Adrenal gland (tissue), 12 donors: Measurements from ENCODE around the gene PTTG2. TPM values are rescaled to one million over a fixed set of nuclear protein-coding genes. Genes with fewer than 3 reads are reported as not detected.

Source experiments
- DNase-seq, 7 donors: peaks; one replicate each; pipeline ENCODE4 v3.0.0-alpha.2; 2019 to 2020
- H3K27ac ChIP-seq, 5 donors: fragments of 200-600 bp; sonication (generic) in 4 of 5; 1 replicate in 3 of 5; 2 replicates in 2 of 5; pipeline versions ENCODE4 v1.5.1 to v1.8.0; 2016 to 2020; ENCODE audit warnings: mild to moderate bottlenecking in 1 of 5
- H3K27me3 ChIP-seq: fragments of 200-600 bp; 2 replicates; pipeline ENCODE4 v1.8.0; 2021
- H3K36me3 ChIP-seq, 2 donors: fragments of 200-600 bp; replicated peaks in 1 of 2; 1 replicate in 1 of 2; 2 replicates in 1 of 2; pipeline versions ENCODE4 v1.5.1 to v1.8.0; 2018 to 2022
- H3K4me1 ChIP-seq, 2 donors: fragments of 200-600 bp; replicated peaks in 1 of 2; 1 replicate in 1 of 2; 2 replicates in 1 of 2; pipeline versions ENCODE4 v1.5.1 to v1.8.0; 2018 to 2021
- H3K4me3 ChIP-seq, 4 donors: fragments of 200-600 bp; sonication (generic) in 3 of 4; one replicate each; pipeline ENCODE4 v1.5.1; 2016 to 2018
- H3K9me3 ChIP-seq, 3 donors: fragments of 200-600 bp; sonication (generic) in 1 of 3; replicated peaks in 1 of 3; 1 replicate in 2 of 3; 2 replicates in 1 of 3; pipeline versions ENCODE4 v1.5.1 to v1.8.0; 2016 to 2021
- POLR2A ChIP-seq, 2 donors: fragments of 450-650 bp; IDR thresholded peaks; one replicate each; pipeline ENCODE4 v1.6.1; 2017; ENCODE audit warnings: antibody characterized with exemption in 2 of 2, mild to moderate bottlenecking in 2 of 2, moderate library complexity in 1 of 2
- WGBS, 4 donors: extraction: QIAGEN DNeasy Blood & Tissue Kit in 2 of 4; methylation state at CpG; one replicate each; pipeline versions ENCODE4 v1.1.5 to v1.1.7; 2013 to 2017; 5-methylcytosine and 5-hydroxymethylcytosine counted together
- intact Hi-C, 2 donors: fragments of 100-400 bp; cut with DNase I; formaldehyde crosslinking; loops; one replicate each; pipeline versions ENCODE4 v1.14.1 to v1.15.0; 2022 to 2023
- polyA plus RNA-seq, 3 donors: library from polyadenylated mRNA; stranded (reverse); fragments of 200-250 nt in 2 of 3; fragments of 350-450 nt in 1 of 3; fragmentation: Illumina TruSeq in 1 of 3; extraction: RNeasy Lipid Tissue Mini Kit (QIAGEN cat#74804) in 1 of 3; gene quantifications; one replicate each; pipeline ENCODE4 v1.2.3, GENCODE V29; 2013 to 2014
- total RNA-seq, 9 donors: library from RNA; depleted of rRNA in 4 of 9; stranded (reverse); fragments of >200 nt in 4 of 9; fragments of 120-200 nt in 1 of 9; fragmentation: NEBNext Ultra II Directional in 1 of 9; extraction: Animal tissue kit (Norgen Biotek cat#: 25700) in 1 of 9; gene quantifications; one replicate each; pipeline versions ENCODE4 v1.1.0 to v1.2.4, GENCODE V29; 2013 to 2023
- TF ChIP-seq, protein P1 (sequence below), 6 experiments: fragments of 450-650 bp in 4 of 6; fragments of 200-600 bp in 2 of 6; sonication (generic) in 1 of 6; IDR thresholded peaks; 1 replicate in 5 of 6; 2 replicates in 1 of 6; pipeline versions ENCODE4 v1.5.1 to v1.8.0; 2016 to 2021; ENCODE audit warnings: antibody characterized with exemption in 6 of 6, mild to moderate bottlenecking in 2 of 6, moderate library complexity in 1 of 6
- donor health status: healthy with polysubstance abuse.
- donor health status: Bipolar disorder and iron deficiency.
- donor health status: DM: yes; HTN: yes; CAD: no.
- donor health status: DM: no; HTN: no; CAD: no.
- donor health status: DM: no; HTN: no; CAD: no.
- donor health status: DM: yes; HTN: yes; CAD: no.

Gene PTTG2
- total and polyA plus RNA-seq, 12 donors, result 0.13 to 1.2 (median 0.32) TPM; not detected in 7

DNA sequence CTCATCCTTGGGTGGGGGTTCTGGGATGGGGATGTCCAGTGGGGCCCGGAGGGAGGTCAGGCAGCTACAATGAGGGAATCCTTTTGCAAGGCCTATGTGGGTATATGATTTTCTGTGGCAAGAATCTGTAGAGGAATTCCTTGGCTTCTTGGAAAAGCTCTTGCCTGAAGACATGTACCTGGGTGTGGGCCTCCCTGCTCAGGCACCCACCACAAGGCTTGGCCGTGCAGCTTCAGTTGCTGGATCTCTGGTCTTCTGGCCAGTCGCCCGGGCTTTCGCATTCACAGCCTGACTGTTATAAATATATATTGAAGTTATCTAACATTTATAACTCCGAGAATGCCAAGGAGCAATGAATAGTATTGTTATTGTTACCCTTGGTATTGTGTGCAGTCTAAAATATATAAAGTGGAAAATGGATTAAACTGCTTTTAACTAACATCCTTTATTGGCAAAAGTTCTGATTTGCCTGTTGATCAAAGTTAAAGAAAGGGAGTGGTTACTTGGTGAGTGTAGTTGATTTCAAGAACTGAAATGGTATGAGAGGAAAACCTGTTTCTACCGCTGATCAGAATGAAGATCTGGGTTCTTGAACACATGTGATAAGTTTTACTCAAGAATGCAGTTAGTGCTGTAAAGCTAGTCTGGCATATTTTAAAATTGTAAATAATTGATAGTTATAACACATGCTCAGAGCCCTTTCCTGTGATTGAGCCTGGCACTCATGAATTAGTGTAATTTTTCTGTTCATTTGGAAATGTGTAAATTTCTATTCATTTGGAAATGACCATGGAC lies 36.0 kb downstream of the PTTG2 start:
- no peaks in the 10 kb centered on the region for H3K27me3 ChIP-seq
- intact Hi-C loops, result no loop called here
- no peaks in the 10 kb centered on the region for H3K36me3 ChIP-seq
- TF ChIP-seq POLR2A (IDR thresholded peaks at IDR 0.05), result no peak
- TF ChIP-seq, protein P1, sequence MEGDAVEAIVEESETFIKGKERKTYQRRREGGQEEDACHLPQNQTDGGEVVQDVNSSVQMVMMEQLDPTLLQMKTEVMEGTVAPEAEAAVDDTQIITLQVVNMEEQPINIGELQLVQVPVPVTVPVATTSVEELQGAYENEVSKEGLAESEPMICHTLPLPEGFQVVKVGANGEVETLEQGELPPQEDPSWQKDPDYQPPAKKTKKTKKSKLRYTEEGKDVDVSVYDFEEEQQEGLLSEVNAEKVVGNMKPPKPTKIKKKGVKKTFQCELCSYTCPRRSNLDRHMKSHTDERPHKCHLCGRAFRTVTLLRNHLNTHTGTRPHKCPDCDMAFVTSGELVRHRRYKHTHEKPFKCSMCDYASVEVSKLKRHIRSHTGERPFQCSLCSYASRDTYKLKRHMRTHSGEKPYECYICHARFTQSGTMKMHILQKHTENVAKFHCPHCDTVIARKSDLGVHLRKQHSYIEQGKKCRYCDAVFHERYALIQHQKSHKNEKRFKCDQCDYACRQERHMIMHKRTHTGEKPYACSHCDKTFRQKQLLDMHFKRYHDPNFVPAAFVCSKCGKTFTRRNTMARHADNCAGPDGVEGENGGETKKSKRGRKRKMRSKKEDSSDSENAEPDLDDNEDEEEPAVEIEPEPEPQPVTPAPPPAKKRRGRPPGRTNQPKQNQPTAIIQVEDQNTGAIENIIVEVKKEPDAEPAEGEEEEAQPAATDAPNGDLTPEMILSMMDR (IDR thresholded peaks at IDR 0.05), result no peak
- H3K4me1 ChIP-seq, result peaks cover 0 to 9% of the 10 kb centered on the region in 2 donors
- H3K4me3 ChIP-seq, result no peak overlapping the region
- 89 to 96% (median 95%) methylated on average over 7 of the region's 7 CpGs for WGBS, 4 donors
- no peak for DNase-seq
- no peaks in the 10 kb centered on the region for H3K9me3 ChIP-seq
- no peak overlapping the region for H3K27ac ChIP-seq

DNA sequence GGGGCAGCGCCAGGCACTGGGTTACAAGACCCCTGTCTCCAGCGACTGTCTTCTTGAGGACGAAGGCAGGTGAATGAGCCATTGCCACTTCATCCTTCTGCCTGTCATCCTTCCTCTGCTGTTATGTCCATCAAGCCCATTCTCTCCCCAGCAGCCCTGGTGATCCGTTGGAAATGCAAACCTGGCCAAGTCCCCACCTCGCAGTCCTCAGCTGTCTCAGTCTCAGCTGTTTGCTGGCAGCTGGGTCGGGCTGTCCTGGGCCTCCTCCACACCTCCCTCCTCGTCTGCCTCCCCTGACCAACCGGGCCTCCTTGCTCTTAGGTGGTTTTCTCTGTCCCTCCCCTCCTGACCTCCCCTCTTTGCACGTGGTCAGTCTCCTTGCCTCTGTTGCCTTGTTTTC lies 38.0 kb downstream of the PTTG2 start:
- no peak for DNase-seq
- Histone ChIP-seq H3K27me3 (no peaks in the 10 kb centered on the region), H3K36me3 (no peaks in the 10 kb centered on the region), H3K4me1 (peaks cover 0 to 9% of the 10 kb centered on the region in 2 donors), H3K4me3 (no peak overlapping the region), H3K27ac (no peak overlapping the region), H3K9me3 (no peaks in the 10 kb centered on the region)
- WGBS, 4 donors, result 78 to 84% (median 83%) methylated on average over 9 of the region's 9 CpGs
- intact Hi-C loops, result no loop called here
- TF ChIP-seq POLR2A (IDR thresholded peaks at IDR 0.05), result no peak
- TF ChIP-seq, protein P1 (IDR thresholded peaks at IDR 0.05), result no peak

DNA sequence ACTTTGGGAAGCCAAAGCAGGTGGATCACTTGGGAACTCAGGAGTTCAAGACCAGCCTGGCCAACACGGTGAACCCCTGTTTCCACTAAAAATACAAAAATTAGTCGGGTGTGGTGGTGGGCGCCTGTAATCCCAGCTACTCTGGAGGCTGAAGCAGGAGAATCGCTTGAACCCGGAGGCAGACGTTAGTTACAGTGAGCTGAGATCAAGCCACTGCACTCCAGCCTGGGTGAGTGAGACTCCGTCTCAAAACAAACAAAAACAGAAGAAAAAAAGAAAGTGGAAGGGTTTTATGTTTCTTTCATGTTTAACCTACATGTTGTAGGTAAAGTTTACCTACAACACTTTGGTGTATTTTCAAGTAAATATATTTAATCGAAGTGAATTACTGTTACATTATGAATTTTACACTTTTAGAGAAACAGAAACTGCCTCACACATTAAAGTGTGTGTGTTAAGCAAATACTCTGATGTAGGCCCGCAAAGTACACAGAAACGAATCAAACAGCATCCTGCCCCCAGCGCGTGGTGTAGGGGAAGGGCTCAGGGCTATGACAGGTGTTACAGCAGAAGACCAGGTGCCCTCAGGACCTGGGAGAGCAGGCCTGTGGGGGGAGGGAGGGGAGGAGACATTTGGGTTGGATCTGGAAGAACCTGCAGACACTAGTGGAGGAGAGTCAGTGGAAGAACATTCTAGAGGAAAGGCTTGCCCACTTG lies 39.0 kb downstream of the PTTG2 start:
- WGBS, 4 donors, result 92 to 94% (median 93%) methylated on average over 12 of the region's 12 CpGs
- H3K27ac ChIP-seq, result no peak overlapping the region
- no peak for DNase-seq

DNA sequence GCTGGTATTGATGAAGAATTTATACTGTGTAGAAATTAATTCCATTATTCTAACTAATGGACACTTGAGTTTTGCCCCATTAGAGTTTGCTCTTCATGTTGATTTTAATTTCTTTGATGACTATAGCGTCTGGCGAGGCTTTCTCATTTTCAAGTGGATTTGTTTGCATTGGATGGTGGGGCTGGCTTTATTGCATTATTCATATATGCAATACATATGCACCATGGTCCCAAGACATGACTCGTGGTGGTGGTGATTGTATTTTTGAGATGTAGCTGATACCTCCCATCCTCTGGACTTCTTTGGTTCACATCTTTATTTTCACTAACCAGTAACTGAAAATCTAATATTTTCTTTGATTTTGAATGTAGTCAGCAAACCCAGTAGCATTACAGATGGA lies 39.8 kb downstream of the PTTG2 start:
- TF ChIP-seq, protein P1 (IDR thresholded peaks at IDR 0.05), result no peak
- no peak for TF ChIP-seq POLR2A (IDR thresholded peaks at IDR 0.05)
- intact Hi-C loops, result no loop called here
- no peak overlapping the region for H3K27ac ChIP-seq
- no peaks in the 10 kb centered on the region for H3K27me3 ChIP-seq
- H3K9me3 ChIP-seq, result no peaks in the 10 kb centered on the region
- 91 to 98% (median 95%) methylated on average over 3 of the region's 3 CpGs for WGBS, 4 donors
- DNase-seq, result no peak
- H3K4me3 ChIP-seq, result no peak overlapping the region
- H3K36me3 ChIP-seq, result no peaks in the 10 kb centered on the region
- peaks cover 0 to 2% of the 10 kb centered on the region in 2 donors for H3K4me1 ChIP-seq

More for the DNA sequence above, 39.0 kb downstream of the PTTG2 start:
- Histone ChIP-seq H3K4me3 (no peak overlapping the region), H3K9me3 (no peaks in the 10 kb centered on the region), H3K4me1 (peaks cover 0 to 9% of the 10 kb centered on the region in 2 donors), H3K27me3 (no peaks in the 10 kb centered on the region), H3K36me3 (no peaks in the 10 kb centered on the region)
- intact Hi-C loops, result no loop called here
- TF ChIP-seq, protein P1 (IDR thresholded peaks at IDR 0.05), result no peak
- no peak for TF ChIP-seq POLR2A (IDR thresholded peaks at IDR 0.05)
